Stimulated activated CD8-positive, alpha-beta memory T cell treated with anti-CD3 and anti-CD28 coated beads, Interleukin-7, amount 100 ng/mL, for 48 hours (primary cell): ENCODE measurements around the gene KCNQ1OT1.

ENCODE experiments used
- DNase-seq, 2 donors: peaks; one replicate each; pipeline ENCODE4 v3.0.0-alpha.2; 2020; ENCODE audit warnings: low read depth in 1 of 2; ENCODE audit errors: extremely low read depth in 1 of 2

KCNQ1OT1 gene

GRCh38 chr11:2574043-2574552 lies 125.7 kb downstream of the KCNQ1OT1 start:
- no peak for DNase-seq

GRCh38 chr11:2573240-2574042 lies 126.4 kb downstream of the KCNQ1OT1 start:
- no peak for DNase-seq

- DNase-seq: no peak
Measured at GRCh38 chr11:2572491-2573239, 127.1 kb downstream of the KCNQ1OT1 start.

GRCh38 chr11:2571598-2572281 lies 128.1 kb downstream of the KCNQ1OT1 start:
- DNase-seq: no peak

GRCh38 chr11:2570841-2571597 lies 128.8 kb downstream of the KCNQ1OT1 start:
- no peak for DNase-seq

- DNase-seq: no peak
Measured at GRCh38 chr11:2570211-2570811, 129.5 kb downstream of the KCNQ1OT1 start.

GRCh38 chr11:2569731-2570210 lies 130.0 kb downstream of the KCNQ1OT1 start:
- no peak for DNase-seq

- DNase-seq: no peak
Measured at GRCh38 chr11:2569321-2569721, 130.5 kb downstream of the KCNQ1OT1 start.

GRCh38 chr11:2567026-2567671 lies 132.6 kb downstream of the KCNQ1OT1 start:
- no peak for DNase-seq

- no peak for DNase-seq
Measured at GRCh38 chr11:2566223-2567025, 133.4 kb downstream of the KCNQ1OT1 start.

GRCh38 chr11:2565447-2566222 lies 134.2 kb downstream of the KCNQ1OT1 start:
- DNase-seq: no peak

GRCh38 chr11:2564588-2565425 lies 135.0 kb downstream of the KCNQ1OT1 start:
- DNase-seq: no peak

- DNase-seq: no peak
Measured at GRCh38 chr11:2564008-2564530, 135.7 kb downstream of the KCNQ1OT1 start.

GRCh38 chr11:2563213-2564007 lies 136.4 kb downstream of the KCNQ1OT1 start:
- no peak for DNase-seq

- DNase-seq: no peak
Measured at GRCh38 chr11:2562890-2563212, 136.9 kb downstream of the KCNQ1OT1 start.
